Peyer's patch (tissue), 4 donors: ENCODE measurements around the gene DDX50.

ENCODE experiments used
- POLR2A ChIP-seq, 2 donors: fragments of 450-650 bp; IDR thresholded peaks; one replicate each; pipeline ENCODE4 v1.5.1; 2017; ENCODE audit warnings: antibody characterized with exemption in 2 of 2, mild to moderate bottlenecking in 2 of 2, moderate library complexity in 2 of 2
- TF ChIP-seq, protein P1 (sequence below), 6 experiments: fragments of 450-650 bp in 4 of 6; fragments of 200-600 bp in 2 of 6; sonication (generic) in 1 of 6; IDR thresholded peaks; one replicate each; pipeline ENCODE4 v1.5.1; 2017 to 2019; ENCODE audit warnings: antibody characterized with exemption in 6 of 6, mild to moderate bottlenecking in 3 of 6, moderate library complexity in 1 of 6

DNA sequence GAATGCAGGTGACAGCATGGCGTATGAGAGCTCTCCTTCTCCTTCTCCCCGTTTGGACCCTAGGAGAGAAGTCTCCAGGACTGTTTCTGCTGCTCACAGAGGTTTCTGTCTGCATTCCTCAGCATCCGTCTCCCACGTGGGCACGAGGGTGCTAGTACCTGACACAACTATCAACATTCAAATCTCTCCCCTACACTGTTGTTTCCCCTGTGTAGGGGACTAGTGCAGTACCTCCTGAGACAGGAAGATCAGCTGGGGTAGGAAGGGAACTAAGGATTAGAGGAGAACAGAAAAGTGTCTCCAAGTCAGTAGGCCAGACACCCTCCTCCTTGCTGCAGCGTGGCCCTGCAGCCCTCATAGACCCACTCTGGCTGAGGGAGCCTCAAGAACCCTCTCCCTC, 44.8 kb upstream of the DDX50 start:
- no peak for TF ChIP-seq POLR2A (IDR thresholded peaks at IDR 0.05)
- TF ChIP-seq, protein P1, sequence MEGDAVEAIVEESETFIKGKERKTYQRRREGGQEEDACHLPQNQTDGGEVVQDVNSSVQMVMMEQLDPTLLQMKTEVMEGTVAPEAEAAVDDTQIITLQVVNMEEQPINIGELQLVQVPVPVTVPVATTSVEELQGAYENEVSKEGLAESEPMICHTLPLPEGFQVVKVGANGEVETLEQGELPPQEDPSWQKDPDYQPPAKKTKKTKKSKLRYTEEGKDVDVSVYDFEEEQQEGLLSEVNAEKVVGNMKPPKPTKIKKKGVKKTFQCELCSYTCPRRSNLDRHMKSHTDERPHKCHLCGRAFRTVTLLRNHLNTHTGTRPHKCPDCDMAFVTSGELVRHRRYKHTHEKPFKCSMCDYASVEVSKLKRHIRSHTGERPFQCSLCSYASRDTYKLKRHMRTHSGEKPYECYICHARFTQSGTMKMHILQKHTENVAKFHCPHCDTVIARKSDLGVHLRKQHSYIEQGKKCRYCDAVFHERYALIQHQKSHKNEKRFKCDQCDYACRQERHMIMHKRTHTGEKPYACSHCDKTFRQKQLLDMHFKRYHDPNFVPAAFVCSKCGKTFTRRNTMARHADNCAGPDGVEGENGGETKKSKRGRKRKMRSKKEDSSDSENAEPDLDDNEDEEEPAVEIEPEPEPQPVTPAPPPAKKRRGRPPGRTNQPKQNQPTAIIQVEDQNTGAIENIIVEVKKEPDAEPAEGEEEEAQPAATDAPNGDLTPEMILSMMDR (IDR thresholded peaks at IDR 0.05): no peak
